ENCODE results near the gene AP1S3. TPM values are rescaled to one million over a fixed set of nuclear protein-coding genes. Genes with fewer than 3 reads are reported as not detected.
"Not testable (repeated sequence)": the region's sequence is repeated elsewhere in the genome, so short reads cannot be mapped to it uniquely, and the experiment has no call there.

The AP1S3 gene
- total and polyA plus RNA-seq, 2 of the 4 experiments (the other 2 are of a cell fraction), result 2.5 to 4.1 TPM

GRCh38 chr2:223788826-223789225 is 48.6 kb downstream of the AP1S3 start:
- H3K27ac ChIP-seq (ENCODE audit: insufficient read depth, low read length), result no peak overlapping the region
- H2BK5ac ChIP-seq (ENCODE audit: low read depth, low read length, poor library complexity, severe bottlenecking), result no peak overlapping the region
- H3K23ac ChIP-seq (ENCODE audit: low read depth, low read length), result no peak overlapping the region
- H3K9me1 ChIP-seq (ENCODE audit: insufficient read depth, low read length), result no peaks in the 10 kb centered on the region
- no peak overlapping the region for H3K14ac ChIP-seq (replicated peaks; ENCODE audit: low read depth, low read length)
- no peak overlapping the region for H3K4me2 ChIP-seq (ENCODE audit: low read depth, low read length)
- ATAC-seq (ENCODE audit: low read depth) (no peak), DNase-seq (no peak)
- H3K9ac ChIP-seq (ENCODE audit: low read depth, low read length), result no peak overlapping the region
- H2BK120ac ChIP-seq (ENCODE audit: low read depth, low read length), result no peak overlapping the region
- no peak overlapping the region for H4K91ac ChIP-seq (ENCODE audit: insufficient read depth, low read depth, low read length)
- H3K79me1 ChIP-seq (ENCODE audit: low read depth in 1 of 2, low read length in 2 of 2), result no peaks in the 10 kb centered on the region
- no peaks in the 10 kb centered on the region for H3K27me3 ChIP-seq (ENCODE audit: control insufficient read depth, insufficient read depth, low read length)
- H3K36me3 ChIP-seq (ENCODE audit: control insufficient read depth, insufficient read depth, low read length), result no peaks in the 10 kb centered on the region
- no peak overlapping the region for H3K4me3 ChIP-seq (ENCODE audit: insufficient read depth, low read depth, low read length)
- no peak overlapping the region for H2AK9ac ChIP-seq (replicated peaks; ENCODE audit: low read depth, low read length, poor library complexity)
- no peaks in the 10 kb centered on the region for H3K9me3 ChIP-seq (ENCODE audit: control insufficient read depth, insufficient read depth, low read length)
- in situ Hi-C loops (cut with MboI; ENCODE audit: low sequenced_read_pairs) (loop anchor here (25.0 kb wide), 1 partner anchor 477 kb away; no protein-coding TSS in a partner anchor), dilution Hi-C loops (cut with HindIII; ENCODE audit: low sequenced_read_pairs, unreplicated experiment) (no loop called here), intact Hi-C loops (cut with micrococcal nuclease) (no loop called here)
- no peak overlapping the region for H2BK15ac ChIP-seq (ENCODE audit: low read depth, low read length)
- no peaks in the 10 kb centered on the region for H4K20me1 ChIP-seq (ENCODE audit: insufficient read depth, low read length)
- ChIA-PET POLR2A (ENCODE audit: unreplicated experiment) (no interaction called here), CTCF (interaction anchor here (0.7 to 1.3 kb wide), 2 partner anchors 9 to 57 kb away, joined by 3 to 6 read pairs; no protein-coding TSS in a partner anchor)
- BruUV-seq (replicated peaks), result no TSS peak
- no peak overlapping the region for H4K5ac ChIP-seq (ENCODE audit: low read depth, low read length)
- H3K4ac ChIP-seq (ENCODE audit: low read depth, low read length), result no peak overlapping the region
- H3K4me1 ChIP-seq (ENCODE audit: control insufficient read depth, insufficient read depth, low read length), result no peaks in the 10 kb centered on the region
- no peak overlapping the region for H3K18ac ChIP-seq (ENCODE audit: low read depth, low read length)
- TF ChIP-seq SMC3 (IDR thresholded peaks at IDR 0.05; ENCODE audit: low read depth, low read length) (no peak), RCOR1 (IDR thresholded peaks at IDR 0.05; ENCODE audit: insufficient replicate concordance, low read length) (no peak), NFE2L2 (IDR thresholded peaks at IDR 0.05; ENCODE audit: low read depth, low read length) (no peak), MAFK (IDR thresholded peaks at IDR 0.05; ENCODE audit: low read depth, low read length) (no peak), BHLHE40 (IDR thresholded peaks at IDR 0.05; ENCODE audit: low read depth, low read length) (no peak), ELK1 (IDR thresholded peaks at IDR 0.05; ENCODE audit: borderline replicate concordance, low read depth, low read length) (no peak), CHD1 (IDR thresholded peaks at IDR 0.05; ENCODE audit: low read depth, low read length) (no peak), POLR2A (IDR thresholded peaks at IDR 0.05; ENCODE audit: low read depth, low read length) (no peak)
- H2AK5ac ChIP-seq (ENCODE audit: low read depth, low read length), result no peak overlapping the region
- no peak overlapping the region for H3K56ac ChIP-seq (ENCODE audit: extremely low read depth, insufficient read depth, low read length)
- no peak overlapping the region for H4K8ac ChIP-seq (ENCODE audit: low read depth in 2 of 2, low read length in 2 of 2)
- H2AFZ ChIP-seq (replicated peaks; ENCODE audit: low read length, poor library complexity), result no peak overlapping the region
- H2BK20ac ChIP-seq (ENCODE audit: low read depth, low read length), result no peak overlapping the region

- CTCF ChIA-PET, result interaction anchor here (1.3 kb wide), 1 partner anchor 10 kb away, joined by 6 read pairs; no protein-coding TSS in a partner anchor
- not testable (repeated sequence) for H2AK5ac ChIP-seq (ENCODE audit: low read depth, low read length)
Observed at GRCh38 chr2:223788106-223788505, 49.3 kb downstream of the AP1S3 start.

More at GRCh38 chr2:223788106-223788505, 49.3 kb downstream of the AP1S3 start:
- ATAC-seq (ENCODE audit: low read depth); H3K27ac ChIP-seq (ENCODE audit: insufficient read depth, low read length); H3K9me3 ChIP-seq (ENCODE audit: control insufficient read depth, insufficient read depth, low read length); H3K4me2 ChIP-seq (ENCODE audit: low read depth, low read length); H3K14ac ChIP-seq (replicated peaks; ENCODE audit: low read depth, low read length); H3K23ac ChIP-seq (ENCODE audit: low read depth, low read length); H2BK5ac ChIP-seq (ENCODE audit: low read depth, low read length, poor library complexity, severe bottlenecking); dilution Hi-C loops (cut with HindIII; ENCODE audit: low sequenced_read_pairs, unreplicated experiment); H3K9me1 ChIP-seq (ENCODE audit: insufficient read depth, low read length); H2AK9ac ChIP-seq (replicated peaks; ENCODE audit: low read depth, low read length, poor library complexity); H3K4ac ChIP-seq (ENCODE audit: low read depth, low read length); H4K91ac ChIP-seq (ENCODE audit: insufficient read depth, low read depth, low read length); H3K56ac ChIP-seq (ENCODE audit: extremely low read depth, insufficient read depth, low read length); H2AFZ ChIP-seq (replicated peaks; ENCODE audit: low read length, poor library complexity); H3K4me3 ChIP-seq (ENCODE audit: insufficient read depth, low read depth, low read length); intact Hi-C loops (cut with micrococcal nuclease); BruUV-seq (replicated peaks); H4K8ac ChIP-seq (ENCODE audit: low read depth in 2 of 2, low read length in 2 of 2); H3K79me1 ChIP-seq (ENCODE audit: low read depth in 1 of 2, low read length in 2 of 2); H4K5ac ChIP-seq (ENCODE audit: low read depth, low read length); H2BK15ac ChIP-seq (ENCODE audit: low read depth, low read length); DNase-seq; H3K18ac ChIP-seq (ENCODE audit: low read depth, low read length); H3K4me1 ChIP-seq (ENCODE audit: control insufficient read depth, insufficient read depth, low read length); H3K9ac ChIP-seq (ENCODE audit: low read depth, low read length); H2BK120ac ChIP-seq (ENCODE audit: low read depth, low read length); H3K36me3 ChIP-seq (ENCODE audit: control insufficient read depth, insufficient read depth, low read length); H3K27me3 ChIP-seq (ENCODE audit: control insufficient read depth, insufficient read depth, low read length); H2BK20ac ChIP-seq (ENCODE audit: low read depth, low read length); H4K20me1 ChIP-seq (ENCODE audit: insufficient read depth, low read length): not testable (repeated sequence)
- in situ Hi-C loops (cut with MboI; ENCODE audit: low sequenced_read_pairs), result loop anchor here (25.0 kb wide), 1 partner anchor 476 kb away; no protein-coding TSS in a partner anchor
- POLR2A ChIA-PET (ENCODE audit: unreplicated experiment), result interaction anchor here (0.7 kb wide), 1 partner anchor 89 kb away, joined by 8 read pairs; no protein-coding TSS in a partner anchor
- WGBS, 2 experiments (ENCODE audit: extremely low coverage in 2 of 2, insufficient read length in 1 of 2), result 100% methylated on average over 4 of the region's 10 CpGs; no CpG with 5 or more reads in 1 of the 2 experiments

All from IMR-90 (cell line).